ENCODE data around the gene FBXL19. TPM values are rescaled to one million over a fixed set of nuclear protein-coding genes. Genes with fewer than 3 reads are reported as not detected.

Gene FBXL19
- total and polyA plus RNA-seq, 2 of the 13 experiments (the other 11 are each of a cell fraction or from before 2014, with no cell fraction given) = 6.0 to 13.7 TPM

DNA sequence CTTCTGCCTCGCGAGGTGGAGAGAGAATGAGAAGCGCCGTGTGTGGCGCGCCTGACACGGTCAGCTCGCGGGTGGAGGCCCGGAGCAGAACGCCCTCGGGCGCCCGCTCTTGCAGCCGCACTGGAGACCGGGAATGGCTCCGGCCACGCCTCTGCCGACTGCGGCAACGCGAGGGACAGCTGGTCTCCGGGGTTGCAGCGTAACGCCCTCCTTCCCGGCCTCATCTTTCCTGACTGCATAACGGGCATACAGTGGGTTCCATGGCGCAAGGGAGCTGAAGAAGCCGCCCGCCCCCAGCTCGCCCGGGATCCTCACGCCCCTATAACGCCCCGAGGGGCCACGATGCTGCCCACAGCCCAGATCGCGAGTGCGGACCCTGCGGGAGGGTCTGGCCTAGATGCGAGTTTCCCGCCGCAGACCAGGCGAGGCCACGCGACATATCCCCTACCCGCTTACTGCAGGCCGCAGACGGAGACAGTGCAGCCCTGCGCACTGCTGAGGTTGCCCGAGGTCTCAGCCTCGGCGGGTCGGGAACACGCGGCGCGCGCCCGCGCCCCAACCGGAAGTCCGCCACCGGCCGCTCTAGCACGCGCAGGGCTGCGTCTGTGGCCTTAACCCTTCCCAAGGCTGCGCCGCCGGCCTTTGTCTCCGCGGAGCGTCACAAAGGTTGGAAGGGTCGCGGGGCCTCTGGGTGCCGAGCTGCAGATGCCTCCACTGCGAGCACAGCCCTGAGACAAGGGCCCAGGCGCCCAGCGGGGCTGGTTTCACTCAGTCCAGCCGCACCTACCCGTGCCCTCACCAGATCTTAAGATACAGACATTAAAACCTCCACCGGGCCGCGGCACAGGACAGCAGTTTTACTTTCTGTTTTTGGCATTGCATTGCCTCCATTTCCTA is 48.3 kb upstream of the FBXL19 start (continued):
- TF ChIP-seq, protein P1, sequence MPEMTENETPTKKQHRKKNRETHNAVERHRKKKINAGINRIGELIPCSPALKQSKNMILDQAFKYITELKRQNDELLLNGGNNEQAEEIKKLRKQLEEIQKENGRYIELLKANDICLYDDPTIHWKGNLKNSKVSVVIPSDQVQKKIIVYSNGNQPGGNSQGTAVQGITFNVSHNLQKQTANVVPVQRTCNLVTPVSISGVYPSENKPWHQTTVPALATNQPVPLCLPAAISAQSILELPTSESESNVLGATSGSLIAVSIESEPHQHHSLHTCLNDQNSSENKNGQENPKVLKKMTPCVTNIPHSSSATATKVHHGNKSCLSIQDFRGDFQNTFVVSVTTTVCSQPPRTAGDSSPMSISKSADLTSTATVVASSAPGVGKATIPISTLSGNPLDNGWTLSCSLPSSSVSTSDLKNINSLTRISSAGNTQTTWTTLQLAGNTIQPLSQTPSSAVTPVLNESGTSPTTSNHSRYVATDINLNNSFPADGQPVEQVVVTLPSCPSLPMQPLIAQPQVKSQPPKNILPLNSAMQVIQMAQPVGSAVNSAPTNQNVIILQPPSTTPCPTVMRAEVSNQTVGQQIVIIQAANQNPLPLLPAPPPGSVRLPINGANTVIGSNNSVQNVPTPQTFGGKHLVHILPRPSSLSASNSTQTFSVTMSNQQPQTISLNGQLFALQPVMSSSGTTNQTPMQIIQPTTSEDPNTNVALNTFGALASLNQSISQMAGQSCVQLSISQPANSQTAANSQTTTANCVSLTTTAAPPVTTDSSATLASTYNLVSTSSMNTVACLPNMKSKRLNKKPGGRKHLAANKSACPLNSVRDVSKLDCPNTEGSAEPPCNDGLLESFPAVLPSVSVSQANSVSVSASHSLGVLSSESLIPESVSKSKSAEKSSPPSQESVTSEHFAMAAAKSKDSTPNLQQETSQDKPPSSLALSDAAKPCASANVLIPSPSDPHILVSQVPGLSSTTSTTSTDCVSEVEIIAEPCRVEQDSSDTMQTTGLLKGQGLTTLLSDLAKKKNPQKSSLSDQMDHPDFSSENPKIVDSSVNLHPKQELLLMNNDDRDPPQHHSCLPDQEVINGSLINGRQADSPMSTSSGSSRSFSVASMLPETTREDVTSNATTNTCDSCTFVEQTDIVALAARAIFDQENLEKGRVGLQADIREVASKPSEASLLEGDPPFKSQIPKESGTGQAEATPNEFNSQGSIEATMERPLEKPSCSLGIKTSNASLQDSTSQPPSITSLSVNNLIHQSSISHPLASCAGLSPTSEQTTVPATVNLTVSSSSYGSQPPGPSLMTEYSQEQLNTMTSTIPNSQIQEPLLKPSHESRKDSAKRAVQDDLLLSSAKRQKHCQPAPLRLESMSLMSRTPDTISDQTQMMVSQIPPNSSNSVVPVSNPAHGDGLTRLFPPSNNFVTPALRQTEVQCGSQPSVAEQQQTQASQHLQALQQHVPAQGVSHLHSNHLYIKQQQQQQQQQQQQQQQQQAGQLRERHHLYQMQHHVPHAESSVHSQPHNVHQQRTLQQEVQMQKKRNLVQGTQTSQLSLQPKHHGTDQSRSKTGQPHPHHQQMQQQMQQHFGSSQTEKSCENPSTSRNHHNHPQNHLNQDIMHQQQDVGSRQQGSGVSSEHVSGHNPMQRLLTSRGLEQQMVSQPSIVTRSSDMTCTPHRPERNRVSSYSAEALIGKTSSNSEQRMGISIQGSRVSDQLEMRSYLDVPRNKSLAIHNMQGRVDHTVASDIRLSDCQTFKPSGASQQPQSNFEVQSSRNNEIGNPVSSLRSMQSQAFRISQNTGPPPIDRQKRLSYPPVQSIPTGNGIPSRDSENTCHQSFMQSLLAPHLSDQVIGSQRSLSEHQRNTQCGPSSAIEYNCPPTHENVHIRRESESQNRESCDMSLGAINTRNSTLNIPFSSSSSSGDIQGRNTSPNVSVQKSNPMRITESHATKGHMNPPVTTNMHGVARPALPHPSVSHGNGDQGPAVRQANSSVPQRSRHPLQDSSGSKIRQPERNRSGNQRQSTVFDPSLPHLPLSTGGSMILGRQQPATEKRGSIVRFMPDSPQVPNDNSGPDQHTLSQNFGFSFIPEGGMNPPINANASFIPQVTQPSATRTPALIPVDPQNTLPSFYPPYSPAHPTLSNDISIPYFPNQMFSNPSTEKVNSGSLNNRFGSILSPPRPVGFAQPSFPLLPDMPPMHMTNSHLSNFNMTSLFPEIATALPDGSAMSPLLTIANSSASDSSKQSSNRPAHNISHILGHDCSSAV (CRISPR knock-in tag; IDR thresholded peaks at IDR 0.05; ENCODE audit: borderline replicate concordance) = peak; percentile 98
- TF ChIP-seq STAG1 (CRISPR knock-in tag; IDR thresholded peaks at IDR 0.05) (peak; percentile 48), BHLHE40 (IDR thresholded peaks at IDR 0.05; ENCODE audit: low read length) (peak; percentile 53; the same call in 1 of the 2 replicates), GABPB1 (CRISPR knock-in tag; IDR thresholded peaks at IDR 0.05) (peak; percentile 100), ZNF878 (CRISPR knock-in tag; IDR thresholded peaks at IDR 0.05) (peak; percentile 95), ZBTB3 (CRISPR knock-in tag; IDR thresholded peaks at IDR 0.05; ENCODE audit: borderline replicate concordance, low read depth) (peak; percentile 92), SRSF9 (IDR thresholded peaks at IDR 0.05; ENCODE audit: borderline replicate concordance, insufficient read depth, low read depth, low read length, poor library complexity, severe bottlenecking) (no peak), PHF5A (CRISPR knock-in tag; IDR thresholded peaks at IDR 0.05; ENCODE audit: low read depth, unreplicated experiment) (peak; percentile 90), ARNT2 (CRISPR knock-in tag; IDR thresholded peaks at IDR 0.05; ENCODE audit: low read depth) (peak; percentile 97), SATB2 (CRISPR knock-in tag; IDR thresholded peaks at IDR 0.05) (peak; percentile 89), JARID2 (CRISPR knock-in tag; IDR thresholded peaks at IDR 0.05; ENCODE audit: insufficient replicate concordance) (peak; percentile 90), FOXM1 (CRISPR knock-in tag; IDR thresholded peaks at IDR 0.05) (no peak), ZNF253 (CRISPR knock-in tag; IDR thresholded peaks at IDR 0.05; ENCODE audit: borderline replicate concordance) (peak; percentile 98), ZNF773 (CRISPR knock-in tag; IDR thresholded peaks at IDR 0.05; ENCODE audit: borderline replicate concordance) (no peak), ZNF3 (CRISPR knock-in tag; IDR thresholded peaks at IDR 0.05) (peak; percentile 67; the same call in 1 of the 2 replicates), TMF1 (CRISPR knock-in tag; IDR thresholded peaks at IDR 0.05; ENCODE audit: low read depth) (peak; percentile 98), ZNF674 (CRISPR knock-in tag; IDR thresholded peaks at IDR 0.05; ENCODE audit: low read depth) (peak; percentile 98)
- TF ChIP-seq, protein P2, sequence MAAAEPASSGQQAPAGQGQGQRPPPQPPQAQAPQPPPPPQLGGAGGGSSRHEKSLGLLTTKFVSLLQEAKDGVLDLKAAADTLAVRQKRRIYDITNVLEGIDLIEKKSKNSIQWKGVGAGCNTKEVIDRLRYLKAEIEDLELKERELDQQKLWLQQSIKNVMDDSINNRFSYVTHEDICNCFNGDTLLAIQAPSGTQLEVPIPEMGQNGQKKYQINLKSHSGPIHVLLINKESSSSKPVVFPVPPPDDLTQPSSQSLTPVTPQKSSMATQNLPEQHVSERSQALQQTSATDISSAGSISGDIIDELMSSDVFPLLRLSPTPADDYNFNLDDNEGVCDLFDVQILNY (CRISPR knock-in tag; conservative IDR thresholded peaks at IDR 0.05) = peak; percentile 87
- TF ChIP-seq, protein P3, sequence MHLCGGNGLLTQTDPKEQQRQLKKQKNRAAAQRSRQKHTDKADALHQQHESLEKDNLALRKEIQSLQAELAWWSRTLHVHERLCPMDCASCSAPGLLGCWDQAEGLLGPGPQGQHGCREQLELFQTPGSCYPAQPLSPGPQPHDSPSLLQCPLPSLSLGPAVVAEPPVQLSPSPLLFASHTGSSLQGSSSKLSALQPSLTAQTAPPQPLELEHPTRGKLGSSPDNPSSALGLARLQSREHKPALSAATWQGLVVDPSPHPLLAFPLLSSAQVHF (CRISPR knock-in tag; IDR thresholded peaks at IDR 0.05) = peak; percentile 98

Measured in HepG2 (cell line).